GM10266 (cell line): ENCODE results near the gene NR1D1.

ENCODE experiments used
- DNase-seq: peaks from one replicate; pipeline ENCODE4 v3.0.0; 2012; ENCODE audit errors: extremely low spot score
- CTCF ChIP-seq: IDR thresholded peaks from 2 replicates; pipeline ENCODE4 v1.5.1; 2012; ENCODE audit warnings: mild to moderate bottlenecking, low read depth; ENCODE audit not compliant: control insufficient read depth, insufficient read depth; ENCODE audit errors: missing control alignments

The NR1D1 gene

GRCh38 chr17:40075942-40076498 lies 24.4 kb downstream of the NR1D1 start:
- TF ChIP-seq CTCF, result no peak
- DNase-seq, result no peak

GRCh38 chr17:40075201-40075941 lies 25.0 kb downstream of the NR1D1 start:
- peak; percentile 87 for TF ChIP-seq CTCF
- DNase-seq, result peak; percentile 75

- DNase-seq, result no peak
- TF ChIP-seq CTCF, result no peak
Observed at GRCh38 chr17:40074871-40075200, 25.6 kb downstream of the NR1D1 start.

- no peak for TF ChIP-seq CTCF
Observed at GRCh38 chr17:40074175-40074512, 26.2 kb downstream of the NR1D1 start.

GRCh38 chr17:40073454-40074174 lies 26.8 kb downstream of the NR1D1 start:
- no peak for DNase-seq
- TF ChIP-seq CTCF, result peak; percentile 5

More at GRCh38 chr17:40074175-40074512, 26.2 kb downstream of the NR1D1 start:
- no peak for DNase-seq

- no peak for TF ChIP-seq CTCF
Observed at GRCh38 chr17:40072735-40073346, 27.5 kb downstream of the NR1D1 start.

More at GRCh38 chr17:40072735-40073346, 27.5 kb downstream of the NR1D1 start:
- DNase-seq, result no peak
